ENCODE measurements around the gene DGKZ.

Gene DGKZ

DNA sequence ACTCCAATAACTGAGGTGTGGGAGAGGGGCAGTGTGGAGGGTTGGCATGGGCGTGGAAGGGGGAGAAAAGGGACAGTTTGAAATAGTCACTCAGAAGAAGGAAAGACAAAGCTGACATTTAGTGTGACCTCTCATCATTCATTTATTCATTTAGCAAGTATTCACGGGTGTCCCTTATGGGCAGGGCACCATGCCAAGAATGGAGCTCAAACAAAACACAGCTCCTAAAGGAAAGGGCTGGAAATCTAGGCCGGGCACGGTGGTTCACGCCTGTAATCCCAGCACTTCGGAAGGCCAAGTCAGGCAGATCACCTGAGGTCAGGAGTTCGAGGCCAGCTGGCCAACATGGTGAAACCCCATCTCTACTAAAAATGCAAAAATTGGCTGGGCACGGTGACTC lies 19.4 kb upstream of the DGKZ start:
- Histone ChIP-seq H3K9ac (ENCODE audit: low read length) (no peak overlapping the region), H3K9me3 (replicated peaks; ENCODE audit: insufficient read depth, low read length) (no peaks in the 10 kb centered on the region), H3K36me3 (replicated peaks; ENCODE audit: insufficient read depth, low read length) (no peaks in the 10 kb centered on the region), H3K27ac (ENCODE audit: low read length) (no peak overlapping the region), H3K79me2 (ENCODE audit: low read length) (no peaks in the 10 kb centered on the region), H2AFZ (ENCODE audit: low read length) (no peak overlapping the region), H4K20me1 (ENCODE audit: insufficient read depth, low read length) (no peaks in the 10 kb centered on the region), H3K4me1 (ENCODE audit: low read length) (no peaks in the 10 kb centered on the region), H3K9me2 (replicated peaks; ENCODE audit: insufficient read depth, low read length) (no peaks in the 10 kb centered on the region), H3K4me2 (ENCODE audit: low read depth, low read length) (no peak overlapping the region), H3F3A (ENCODE audit: insufficient read depth, low read length) (no peaks in the 10 kb centered on the region), H3K4me3 (ENCODE audit: low read length) (no peak overlapping the region), H3K27me3 (replicated peaks; ENCODE audit: insufficient read depth, low read length) (peaks cover 57% of the 10 kb centered on the region)
- TF ChIP-seq, protein P1, sequence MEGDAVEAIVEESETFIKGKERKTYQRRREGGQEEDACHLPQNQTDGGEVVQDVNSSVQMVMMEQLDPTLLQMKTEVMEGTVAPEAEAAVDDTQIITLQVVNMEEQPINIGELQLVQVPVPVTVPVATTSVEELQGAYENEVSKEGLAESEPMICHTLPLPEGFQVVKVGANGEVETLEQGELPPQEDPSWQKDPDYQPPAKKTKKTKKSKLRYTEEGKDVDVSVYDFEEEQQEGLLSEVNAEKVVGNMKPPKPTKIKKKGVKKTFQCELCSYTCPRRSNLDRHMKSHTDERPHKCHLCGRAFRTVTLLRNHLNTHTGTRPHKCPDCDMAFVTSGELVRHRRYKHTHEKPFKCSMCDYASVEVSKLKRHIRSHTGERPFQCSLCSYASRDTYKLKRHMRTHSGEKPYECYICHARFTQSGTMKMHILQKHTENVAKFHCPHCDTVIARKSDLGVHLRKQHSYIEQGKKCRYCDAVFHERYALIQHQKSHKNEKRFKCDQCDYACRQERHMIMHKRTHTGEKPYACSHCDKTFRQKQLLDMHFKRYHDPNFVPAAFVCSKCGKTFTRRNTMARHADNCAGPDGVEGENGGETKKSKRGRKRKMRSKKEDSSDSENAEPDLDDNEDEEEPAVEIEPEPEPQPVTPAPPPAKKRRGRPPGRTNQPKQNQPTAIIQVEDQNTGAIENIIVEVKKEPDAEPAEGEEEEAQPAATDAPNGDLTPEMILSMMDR (IDR thresholded peaks at IDR 0.05; ENCODE audit: low read length) = no peak
- TF ChIP-seq EZH2phosphoT487 (IDR thresholded peaks at IDR 0.05; ENCODE audit: low read length) (no peak), EZH2 (optimal IDR thresholded peaks at IDR 0.05; ENCODE audit: low read depth, low read length) (no peak)
- no peak for DNase-seq

DNA sequence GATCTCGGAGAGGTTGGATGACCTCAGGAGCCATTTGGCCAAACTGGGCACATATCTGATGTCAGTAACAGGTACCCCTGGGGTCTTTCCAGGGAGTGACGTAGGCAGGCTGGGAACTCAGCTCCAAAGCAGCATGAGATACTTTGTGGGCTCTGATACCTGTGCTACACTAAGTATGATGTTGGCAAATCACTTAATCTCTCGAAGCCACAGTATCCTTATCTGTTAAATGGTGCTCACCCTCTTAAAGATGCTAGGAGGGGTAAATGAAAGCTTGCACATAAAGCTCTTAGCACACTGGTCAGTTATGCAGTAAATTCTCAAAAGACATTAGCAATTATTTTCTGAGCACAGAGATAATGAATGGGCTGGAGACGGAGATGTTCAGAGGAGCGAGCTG lies 17.1 kb upstream of the DGKZ start:
- no peak for TF ChIP-seq EZH2 (optimal IDR thresholded peaks at IDR 0.05; ENCODE audit: low read depth, low read length)
- TF ChIP-seq EZH2phosphoT487 (IDR thresholded peaks at IDR 0.05; ENCODE audit: low read length) = no peak
- TF ChIP-seq, protein P1 (IDR thresholded peaks at IDR 0.05; ENCODE audit: low read length) = no peak
- no peaks in the 10 kb centered on the region for H3F3A ChIP-seq (ENCODE audit: insufficient read depth, low read length)
- no peaks in the 10 kb centered on the region for H4K20me1 ChIP-seq (ENCODE audit: insufficient read depth, low read length)
- no peaks in the 10 kb centered on the region for H3K9me2 ChIP-seq (replicated peaks; ENCODE audit: insufficient read depth, low read length)
- H3K27ac ChIP-seq (ENCODE audit: low read length) = no peak overlapping the region
- no peak for DNase-seq
- H3K4me2 ChIP-seq (ENCODE audit: low read depth, low read length) = no peak overlapping the region
- no peaks in the 10 kb centered on the region for H3K79me2 ChIP-seq (ENCODE audit: low read length)
- H3K9ac ChIP-seq (ENCODE audit: low read length) = no peak overlapping the region
- no peaks in the 10 kb centered on the region for H3K4me1 ChIP-seq (ENCODE audit: low read length)
- H2AFZ ChIP-seq (ENCODE audit: low read length) = no peak overlapping the region
- H3K27me3 ChIP-seq (replicated peaks; ENCODE audit: insufficient read depth, low read length) = peaks cover 77% of the 10 kb centered on the region
- no peak overlapping the region for H3K4me3 ChIP-seq (ENCODE audit: low read length)
- H3K36me3 ChIP-seq (replicated peaks; ENCODE audit: insufficient read depth, low read length) = no peaks in the 10 kb centered on the region
- H3K9me3 ChIP-seq (replicated peaks; ENCODE audit: insufficient read depth, low read length) = no peaks in the 10 kb centered on the region

DNA sequence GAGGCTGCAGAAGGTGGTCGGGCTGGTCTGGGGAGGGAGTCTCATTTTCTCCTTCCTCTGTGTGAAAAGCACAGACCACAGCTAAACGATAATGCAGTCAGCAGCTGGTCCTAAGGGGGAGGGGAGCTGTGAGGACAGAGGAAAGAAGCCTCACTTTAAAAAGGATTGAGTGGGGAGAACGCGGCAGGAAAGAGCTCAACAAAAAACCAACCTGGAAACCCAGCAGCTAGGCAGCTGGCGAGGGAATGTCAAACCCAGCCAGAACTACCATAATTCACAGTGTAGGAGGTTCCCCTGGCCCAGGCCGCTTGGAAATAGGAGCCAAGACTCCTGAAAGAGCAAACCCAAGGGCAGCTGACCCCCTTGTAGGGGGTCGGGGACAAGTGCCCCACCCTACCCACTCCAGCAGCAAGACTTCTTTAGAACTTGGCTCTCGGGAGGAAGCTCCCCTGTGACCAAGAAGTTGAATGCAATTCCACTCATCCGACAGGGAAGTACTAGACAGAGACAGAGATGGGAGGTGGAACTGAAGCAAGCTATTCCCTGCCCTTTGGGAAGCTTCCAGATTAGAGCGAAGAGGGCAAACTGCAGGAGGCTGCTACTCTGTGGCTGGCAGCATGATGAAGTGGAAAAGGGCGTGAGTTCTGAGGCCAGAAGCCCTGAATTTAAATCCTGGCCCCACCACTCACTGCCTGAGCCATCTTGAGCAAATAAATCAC lies 16.5 kb upstream of the DGKZ start:
- Histone ChIP-seq H3K9ac (ENCODE audit: low read length) (no peak overlapping the region), H3K27ac (ENCODE audit: low read length) (no peak overlapping the region), H3K79me2 (ENCODE audit: low read length) (no peaks in the 10 kb centered on the region), H3K4me3 (ENCODE audit: low read length) (no peak overlapping the region), H3K9me3 (replicated peaks; ENCODE audit: insufficient read depth, low read length) (no peaks in the 10 kb centered on the region), H3K36me3 (replicated peaks; ENCODE audit: insufficient read depth, low read length) (no peaks in the 10 kb centered on the region), H3F3A (ENCODE audit: insufficient read depth, low read length) (no peaks in the 10 kb centered on the region), H3K4me1 (ENCODE audit: low read length) (no peaks in the 10 kb centered on the region), H3K4me2 (ENCODE audit: low read depth, low read length) (no peak overlapping the region), H2AFZ (ENCODE audit: low read length) (no peak overlapping the region), H3K9me2 (replicated peaks; ENCODE audit: insufficient read depth, low read length) (no peaks in the 10 kb centered on the region), H3K27me3 (replicated peaks; ENCODE audit: insufficient read depth, low read length) (peaks cover 73% of the 10 kb centered on the region), H4K20me1 (ENCODE audit: insufficient read depth, low read length) (no peaks in the 10 kb centered on the region)
- TF ChIP-seq EZH2phosphoT487 (IDR thresholded peaks at IDR 0.05; ENCODE audit: low read length) (no peak), EZH2 (optimal IDR thresholded peaks at IDR 0.05; ENCODE audit: low read depth, low read length) (no peak)
- TF ChIP-seq, protein P1 (IDR thresholded peaks at IDR 0.05; ENCODE audit: low read length) = no peak
- no peak for DNase-seq
